ENCODE results near the gene SLC9A5. TPM values are rescaled to one million over a fixed set of nuclear protein-coding genes. Genes with fewer than 3 reads are reported as not detected.

SLC9A5 gene
- total RNA-seq, 2 experiments from 2014 or later: 5.2 TPM

GRCh38 chr16:67252609-67253497 lies 4.1 kb downstream of the SLC9A5 start:
- H3K4me1 Mint-ChIP-seq (ENCODE audit: low read depth): peaks cover 17% of the 10 kb centered on the region
- H3K9me3 Mint-ChIP-seq: no peaks in the 10 kb centered on the region
- intact Hi-C loops (cut with micrococcal nuclease): no loop called here
- H3K4me3 Mint-ChIP-seq: no peak overlapping the region
- peaks cover 4% of the 10 kb centered on the region for H3K36me3 Mint-ChIP-seq (ENCODE audit: low read depth)
- H3K27me3 Mint-ChIP-seq (ENCODE audit: low read depth): peaks cover 12% of the 10 kb centered on the region
- no peak for DNase-seq
- no peak overlapping the region for H3K27ac Mint-ChIP-seq
- CTCF ChIA-PET: interaction anchor here (0.7 kb wide), 1 partner anchor 59 kb away, joined by 3 read pairs; no protein-coding TSS in a partner anchor

GRCh38 chr16:67254801-67255552 lies 6.2 kb downstream of the SLC9A5 start:
- CTCF ChIA-PET: interaction anchor here (0.5 kb wide), 1 partner anchor 386 kb away, joined by 4 read pairs; no protein-coding TSS in a partner anchor
- no peaks in the 10 kb centered on the region for H3K9me3 Mint-ChIP-seq
- peaks cover 7% of the 10 kb centered on the region for H3K36me3 Mint-ChIP-seq (ENCODE audit: low read depth)
- DNase-seq: no peak
- intact Hi-C loops (cut with micrococcal nuclease): no loop called here
- peaks cover 4% of the 10 kb centered on the region for H3K4me1 Mint-ChIP-seq (ENCODE audit: low read depth)
- no peak overlapping the region for H3K27ac Mint-ChIP-seq
- peaks cover 12% of the 10 kb centered on the region for H3K27me3 Mint-ChIP-seq (ENCODE audit: low read depth)
- no peak overlapping the region for H3K4me3 Mint-ChIP-seq

GRCh38 chr16:67255553-67256221 lies 6.9 kb downstream of the SLC9A5 start:
- Mint-ChIP-seq H3K9me3 (no peaks in the 10 kb centered on the region), H3K27me3 (ENCODE audit: low read depth) (peaks cover 11% of the 10 kb centered on the region), H3K36me3 (ENCODE audit: low read depth) (peaks cover 7% of the 10 kb centered on the region), H3K4me3 (no peak overlapping the region), H3K27ac (no peak overlapping the region), H3K4me1 (ENCODE audit: low read depth) (no peaks in the 10 kb centered on the region)
- CTCF ChIA-PET: no interaction called here
- intact Hi-C loops (cut with micrococcal nuclease): no loop called here
- no peak for DNase-seq

- Mint-ChIP-seq H3K36me3 (ENCODE audit: low read depth) (peaks cover 7% of the 10 kb centered on the region), H3K27ac (no peak overlapping the region), H3K4me3 (no peak overlapping the region), H3K9me3 (no peaks in the 10 kb centered on the region), H3K27me3 (ENCODE audit: low read depth) (peaks cover 13% of the 10 kb centered on the region), H3K4me1 (ENCODE audit: low read depth) (no peaks in the 10 kb centered on the region)
- CTCF ChIA-PET: no interaction called here
- no peak for DNase-seq
- intact Hi-C loops (cut with micrococcal nuclease): no loop called here
Observed at GRCh38 chr16:67256701-67257230, 8.0 kb downstream of the SLC9A5 start.

GRCh38 chr16:67257486-67258160 lies 8.8 kb downstream of the SLC9A5 start:
- H3K9me3 Mint-ChIP-seq: no peaks in the 10 kb centered on the region
- H3K4me3 Mint-ChIP-seq: no peak overlapping the region
- peaks cover 21% of the 10 kb centered on the region for H3K27me3 Mint-ChIP-seq (ENCODE audit: low read depth)
- CTCF ChIA-PET: interaction anchor here (0.6 to 1.3 kb wide), 2 partner anchors 87 to 113 kb away, joined by 3 to 4 read pairs; no protein-coding TSS in a partner anchor
- peaks cover 7% of the 10 kb centered on the region for H3K36me3 Mint-ChIP-seq (ENCODE audit: low read depth)
- no peak overlapping the region for H3K27ac Mint-ChIP-seq
- intact Hi-C loops (cut with micrococcal nuclease): no loop called here
- DNase-seq: no peak
- no peaks in the 10 kb centered on the region for H3K4me1 Mint-ChIP-seq (ENCODE audit: low read depth)

- CTCF ChIA-PET: interaction anchor here (1.3 kb wide), 1 partner anchor 87 kb away, joined by 3 read pairs; no protein-coding TSS in a partner anchor
- Mint-ChIP-seq H3K4me3 (no peak overlapping the region), H3K27me3 (ENCODE audit: low read depth) (peaks cover 21% of the 10 kb centered on the region), H3K9me3 (no peaks in the 10 kb centered on the region), H3K4me1 (ENCODE audit: low read depth) (no peaks in the 10 kb centered on the region), H3K27ac (no peak overlapping the region), H3K36me3 (ENCODE audit: low read depth) (peaks cover 7% of the 10 kb centered on the region)
- intact Hi-C loops (cut with micrococcal nuclease): no loop called here
- DNase-seq: no peak
Observed at GRCh38 chr16:67258161-67258835, 9.5 kb downstream of the SLC9A5 start.

GRCh38 chr16:67259705-67260104 lies 10.9 kb downstream of the SLC9A5 start:
- no peak overlapping the region for H3K4me3 Mint-ChIP-seq
- H3K9me3 Mint-ChIP-seq: no peaks in the 10 kb centered on the region
- H3K4me1 Mint-ChIP-seq (ENCODE audit: low read depth): no peaks in the 10 kb centered on the region
- no peak for DNase-seq
- peaks cover 25% of the 10 kb centered on the region for H3K27me3 Mint-ChIP-seq (ENCODE audit: low read depth)
- peaks cover 7% of the 10 kb centered on the region for H3K36me3 Mint-ChIP-seq (ENCODE audit: low read depth)
- CTCF ChIA-PET: interaction anchor here (0.7 to 1.9 kb wide), 13 partner anchors 10 to 191 kb away, joined by 3 to 13 read pairs (median 4); partner anchors contain the start of gene ZDHHC1
- no peak overlapping the region for H3K27ac Mint-ChIP-seq
- intact Hi-C loops (cut with micrococcal nuclease): loop anchor here (1.0 kb wide), 2 partner anchors 19 to 140 kb away; no protein-coding TSS in a partner anchor

- H3K9me3 Mint-ChIP-seq: no peaks in the 10 kb centered on the region
- H3K4me1 Mint-ChIP-seq (ENCODE audit: low read depth): no peaks in the 10 kb centered on the region
- DNase-seq: peak; percentile 51
- no peak overlapping the region for H3K27ac Mint-ChIP-seq
- peaks cover 26% of the 10 kb centered on the region for H3K27me3 Mint-ChIP-seq (ENCODE audit: low read depth)
- H3K4me3 Mint-ChIP-seq: no peak overlapping the region
- CTCF ChIA-PET: interaction anchor here (0.6 to 1.9 kb wide), 28 partner anchors 11 to 206 kb away, joined by 3 to 13 read pairs (median 3); partner anchors contain the start of genes KCTD19, LRRC36, SLC9A5 and ZDHHC1
- intact Hi-C loops (cut with micrococcal nuclease): loop anchor here (1.0 kb wide), 2 partner anchors 18 to 139 kb away; no protein-coding TSS in a partner anchor
- H3K36me3 Mint-ChIP-seq (ENCODE audit: low read depth): peaks cover 7% of the 10 kb centered on the region
Observed at GRCh38 chr16:67260426-67261063, 11.8 kb downstream of the SLC9A5 start.

- intact Hi-C loops (cut with micrococcal nuclease): no loop called here
- H3K4me3 Mint-ChIP-seq: no peak overlapping the region
- H3K9me3 Mint-ChIP-seq: no peaks in the 10 kb centered on the region
- H3K27me3 Mint-ChIP-seq (ENCODE audit: low read depth): peaks cover 23% of the 10 kb centered on the region
- DNase-seq: no peak
- CTCF ChIA-PET: interaction anchor here (1.0 to 1.2 kb wide), 3 partner anchors 14 to 183 kb away, joined by 3 to 6 read pairs (median 3); partner anchors contain the start of gene SLC9A5
- no peak overlapping the region for H3K27ac Mint-ChIP-seq
- peaks cover 3% of the 10 kb centered on the region for H3K36me3 Mint-ChIP-seq (ENCODE audit: low read depth)
- H3K4me1 Mint-ChIP-seq (ENCODE audit: low read depth): no peaks in the 10 kb centered on the region
Observed at GRCh38 chr16:67263201-67263600, 14.4 kb downstream of the SLC9A5 start.

- Mint-ChIP-seq H3K4me3 (no peak overlapping the region), H3K27me3 (ENCODE audit: low read depth) (peaks cover 23% of the 10 kb centered on the region), H3K4me1 (ENCODE audit: low read depth) (no peaks in the 10 kb centered on the region), H3K27ac (no peak overlapping the region), H3K9me3 (no peaks in the 10 kb centered on the region), H3K36me3 (ENCODE audit: low read depth) (peaks cover 3% of the 10 kb centered on the region)
- intact Hi-C loops (cut with micrococcal nuclease): no loop called here
- CTCF ChIA-PET: interaction anchor here (0.7 to 1.2 kb wide), 4 partner anchors 14 to 182 kb away, joined by 3 to 6 read pairs (median 4); partner anchors contain the start of gene SLC9A5
- no peak for DNase-seq
Observed at GRCh38 chr16:67264277-67264676, 15.5 kb downstream of the SLC9A5 start.

All from activated naive CD4-positive, alpha-beta T cell treated with anti-CD3 and anti-CD28 coated beads for 36 hours (primary cell).